D721Med (cell line): ENCODE results near the gene GIMAP8.
A peak's percentile ranks its signal among the peaks of the same experiment; 100 is the strongest.

ENCODE experiments used
- DNase-seq: peaks from one replicate; pipeline ENCODE4 v3.0.0; 2011; ENCODE audit warnings: low spot score; ENCODE audit not compliant: insufficient read length
- FAIRE-seq: peaks from 2 replicates; lab custom pipeline; 2011; peaks lifted over from hg19 to GRCh38; lab: Jason Lieb, UNC
- CTCF ChIP-seq: IDR thresholded peaks from 2 replicates; pipeline ENCODE4 v1.5.1; 2012; ENCODE audit warnings: mild to moderate bottlenecking, control low read depth; ENCODE audit not compliant: insufficient read depth; ENCODE audit errors: missing control alignments

GIMAP8 gene

GRCh38 chr7:150404172-150404804 is 46.1 kb upstream of the GIMAP8 start:
- FAIRE-seq (no peak), DNase-seq (no peak)
- TF ChIP-seq CTCF, result no peak

GRCh38 chr7:150404805-150405583 is 45.4 kb upstream of the GIMAP8 start:
- peak; percentile 32 for TF ChIP-seq CTCF
- DNase-seq, result peak; percentile 88
- FAIRE-seq, result no peak

- TF ChIP-seq CTCF, result no peak
- DNase-seq (no peak), FAIRE-seq (no peak)
Measured at GRCh38 chr7:150405584-150406311, 44.7 kb upstream of the GIMAP8 start.

- DNase-seq (no peak), FAIRE-seq (no peak)
- no peak for TF ChIP-seq CTCF
Measured at GRCh38 chr7:150406312-150406566, 44.2 kb upstream of the GIMAP8 start.

GRCh38 chr7:150406567-150407421 is 43.6 kb upstream of the GIMAP8 start:
- no peak for TF ChIP-seq CTCF
- no peak for DNase-seq
- FAIRE-seq, result no peak

- FAIRE-seq, result no peak
Measured at GRCh38 chr7:150407588-150408392, 42.6 kb upstream of the GIMAP8 start.

More at GRCh38 chr7:150407588-150408392, 42.6 kb upstream of the GIMAP8 start:
- DNase-seq, result no peak
- TF ChIP-seq CTCF, result no peak
